A549 treated with Mapracorat at 1 μM for 4 hours (cell line): ENCODE data around the gene SLC4A11. TPM values are rescaled to one million over a fixed set of nuclear protein-coding genes. Genes with fewer than 3 reads are reported as not detected.

ENCODE experiments used
- total RNA-seq: library from RNA; stranded (reverse); fragments of 200-300 nt; extraction: Qiagen RNA extraction; gene quantifications from 5 replicates; pipeline ENCODE4 v1.2.3, GENCODE V29; 2022

The SLC4A11 gene
- 8.7 to 10.7 TPM (median 9.9 TPM) in 5 replicates for total RNA-seq

GRCh38 chr20:3239026-3239866 is at the start of gene SLC4A11:
SLC4A11 (minus strand) TSS chr20:3239190; CDS start chr20:3239137, 53 bp downstream.

GRCh38 chr20:3209257-3209945 is 29.6 kb downstream of the SLC4A11 start, which contains the start of gene ITPA:
ITPA (plus strand) TSS chr20:3209498; CDS start chr20:3209552, 54 bp downstream.

GRCh38 chr20:3204124-3204794 is 34.7 kb downstream of the SLC4A11 start, which contains the start of gene DDRGK1:
DDRGK1 (minus strand) TSS chr20:3204682; CDS start chr20:3204627, 55 bp downstream.

Other genes starting within 250 kb of the SLC4A11 start
- gene GNRH2, start 195.6 kb downstream of the SLC4A11 start, total RNA-seq: 0.41 TPM in 1 of 5 replicates, not detected in the others
- gene MRPS26, start 193.1 kb downstream of the SLC4A11 start, total RNA-seq: 107 to 165 TPM (median 150 TPM) in 5 replicates
- not detected in 5 replicates for gene OXT, start 167.6 kb downstream of the SLC4A11 start, total RNA-seq
- not detected in 5 replicates for gene AVP, start 154.5 kb downstream of the SLC4A11 start, total RNA-seq
- gene FASTKD5, start 79.3 kb downstream of the SLC4A11 start, total RNA-seq: 47.0 to 51.4 TPM (median 50.9 TPM) in 5 replicates
- 4.5 to 5.7 TPM (median 5.4 TPM) in 5 replicates for gene UBOX5, start 79.3 kb downstream of the SLC4A11 start, total RNA-seq
- 4.0 to 5.5 TPM (median 5.2 TPM) in 5 replicates for gene LZTS3, start 65.6 kb downstream of the SLC4A11 start, total RNA-seq
- gene DDRGK1, start 34.5 kb downstream of the SLC4A11 start, total RNA-seq: 73.3 to 106 TPM (median 95.1 TPM) in 5 replicates
- gene ITPA, start 29.7 kb downstream of the SLC4A11 start, total RNA-seq: 126 to 143 TPM (median 130 TPM) in 5 replicates
- gene DNAAF9, start 168.5 kb upstream of the SLC4A11 start, total RNA-seq: 5.2 to 7.3 TPM (median 6.4 TPM) in 5 replicates
- 17.9 to 26.4 TPM (median 25.5 TPM) in 5 replicates for gene ATRN, start 231.8 kb upstream of the SLC4A11 start, total RNA-seq